H9 (cell line): Measurements from ENCODE around the gene MYO18A. TPM values are rescaled to one million over a fixed set of nuclear protein-coding genes. Genes with fewer than 3 reads are reported as not detected.

Experiments
- DNase-seq: peaks from one replicate; pipeline ENCODE4 v3.0.0-alpha.2; 2017
- H2AFZ ChIP-seq: one replicate; pipeline ENCODE4 v1.6.1; 2013; ENCODE audit warnings: mild to moderate bottlenecking, low read length, control low read depth, moderate library complexity
- H2AK5ac ChIP-seq: 2 replicates; pipeline ENCODE4 v1.6.1; 2013; ENCODE audit warnings: low read length, control low read depth, mixed read lengths; ENCODE audit not compliant: insufficient read length
- H2BK120ac ChIP-seq: one replicate; pipeline ENCODE4 v1.6.1; 2013; ENCODE audit warnings: low read depth, mild to moderate bottlenecking, low read length, control low read depth, inconsistent platforms; ENCODE audit not compliant: poor library complexity, severe bottlenecking
- H2BK12ac ChIP-seq: 2 replicates; pipeline ENCODE4 v1.6.1; 2013; ENCODE audit warnings: low read length, control low read depth, mixed read lengths, low read depth; ENCODE audit not compliant: insufficient read length
- H2BK15ac ChIP-seq: 2 replicates; pipeline ENCODE4 v1.6.1; 2013; ENCODE audit warnings: low read depth, low read length, control low read depth
- H2BK20ac ChIP-seq: one replicate; pipeline ENCODE4 v1.6.1; 2013; ENCODE audit warnings: low read depth, mild to moderate bottlenecking, low read length, control low read depth, inconsistent platforms; ENCODE audit not compliant: poor library complexity, severe bottlenecking
- H2BK5ac ChIP-seq: 2 replicates; pipeline ENCODE4 v1.6.1; 2013; ENCODE audit warnings: low read length, control low read depth, mixed read lengths; ENCODE audit not compliant: insufficient read length
- H3K14ac ChIP-seq: 2 replicates; pipeline ENCODE4 v1.6.1; 2013; ENCODE audit warnings: low read length, control low read depth; ENCODE audit not compliant: insufficient read depth
- H3K18ac ChIP-seq: 2 replicates; pipeline ENCODE4 v1.6.1; 2013; ENCODE audit warnings: low read depth, mild to moderate bottlenecking, mixed read lengths, low read length, control low read depth; ENCODE audit not compliant: insufficient read length
- H3K23ac ChIP-seq: 2 replicates; pipeline ENCODE4 v1.6.1; 2013; ENCODE audit warnings: low read length, control low read depth, mixed read lengths, low read depth; ENCODE audit not compliant: insufficient read length
- H3K23me2 ChIP-seq: 2 replicates; pipeline ENCODE4 v1.6.1; 2013; ENCODE audit warnings: low read depth, mild to moderate bottlenecking, mixed read lengths, low read length, control low read depth; ENCODE audit not compliant: insufficient read length, poor library complexity, severe bottlenecking
- H3K27ac ChIP-seq: 2 replicates; pipeline ENCODE4 v1.5.1; 2013; ENCODE audit warnings: low read length, control low read depth, mixed read lengths, low read depth; ENCODE audit not compliant: insufficient read length
- H3K27me3 ChIP-seq: 2 replicates; pipeline ENCODE4 v1.6.1; 2013; ENCODE audit warnings: low read length, control low read depth, inconsistent platforms; ENCODE audit not compliant: insufficient read depth
- H3K4ac ChIP-seq: 2 replicates; pipeline ENCODE4 v1.6.1; 2013; ENCODE audit warnings: low read depth, mild to moderate bottlenecking, control low read depth, inconsistent platforms, low read length, moderate library complexity
- H3K4me1 ChIP-seq: 2 replicates; pipeline ENCODE4 v1.6.1; 2013; ENCODE audit warnings: low read length, control low read depth, inconsistent platforms; ENCODE audit not compliant: insufficient read depth
- H3K4me2 ChIP-seq: 2 replicates; pipeline ENCODE4 v1.6.1; 2013; ENCODE audit warnings: low read length, control low read depth, mixed read lengths; ENCODE audit not compliant: insufficient read length, insufficient read depth
- H3K56ac ChIP-seq: 2 replicates; pipeline ENCODE4 v1.6.1; 2013; ENCODE audit warnings: low read depth, mild to moderate bottlenecking, mixed read lengths, low read length, control low read depth; ENCODE audit not compliant: insufficient read length
- H3K79me1 ChIP-seq: 2 replicates; pipeline ENCODE4 v1.6.1; 2013; ENCODE audit warnings: low read depth, mild to moderate bottlenecking, moderate library complexity, low read length, control low read depth, inconsistent platforms; ENCODE audit not compliant: insufficient read depth, poor library complexity, severe bottlenecking
- H3K79me2 ChIP-seq: 2 replicates; pipeline ENCODE4 v1.6.1; 2013; ENCODE audit warnings: low read length, control low read depth, inconsistent platforms; ENCODE audit not compliant: insufficient read depth
- H3K9ac ChIP-seq: 2 replicates; pipeline ENCODE4 v1.6.1; 2013; ENCODE audit warnings: low read length, control low read depth, mixed read lengths; ENCODE audit not compliant: insufficient read length; ENCODE audit errors: extremely low read depth
- H3K9me3 ChIP-seq: one replicate; pipeline ENCODE4 v1.6.1; 2013; ENCODE audit warnings: low read depth, low read length, inconsistent platforms; ENCODE audit not compliant: control insufficient read depth
- H3T11ph ChIP-seq: one replicate; pipeline ENCODE4 v1.6.1; 2013; ENCODE audit warnings: mild to moderate bottlenecking, low read length, control low read depth, inconsistent platforms
- H4K20me1 ChIP-seq: one replicate; pipeline ENCODE4 v1.6.1; 2013; ENCODE audit not compliant: control insufficient read depth, insufficient read length, insufficient read depth
- H4K5ac ChIP-seq: 2 replicates; pipeline ENCODE4 v1.6.1; 2013; ENCODE audit warnings: low read depth, mild to moderate bottlenecking, mixed read lengths, low read length, control low read depth; ENCODE audit not compliant: insufficient read length
- H4K8ac ChIP-seq: replicated peaks from 2 replicates; pipeline ENCODE4 v1.6.1; 2013; ENCODE audit warnings: low read length, control low read depth, mixed read lengths, low read depth; ENCODE audit not compliant: insufficient read length
- H4K91ac ChIP-seq: 2 replicates; pipeline ENCODE4 v1.6.1; 2013; ENCODE audit warnings: low read depth, mild to moderate bottlenecking, moderate library complexity, mixed read lengths, low read length, control low read depth; ENCODE audit not compliant: insufficient read length
- H3K27ac Mint-ChIP-seq, 3 experiments: 2 replicates in 2 of 3; 3 replicates in 1 of 3; pipeline ENCODE4 v1.8.0; 2020 to 2021; ENCODE audit warnings: mixed read lengths in 3 of 3, mild to moderate bottlenecking in 1 of 3, moderate library complexity in 1 of 3
- H3K27me3 Mint-ChIP-seq: 2 replicates; pipeline ENCODE4 v1.8.0; 2021; ENCODE audit warnings: low read depth, mild to moderate bottlenecking, moderate library complexity, mixed read lengths
- H3K36me3 Mint-ChIP-seq, 3 experiments: 2 replicates in 2 of 3; 3 replicates in 1 of 3; pipeline ENCODE4 v1.8.0; 2020 to 2021; ENCODE audit warnings: low read depth in 3 of 3, mixed read lengths in 3 of 3; ENCODE audit not compliant: insufficient read depth in 1 of 3
- H3K4me1 Mint-ChIP-seq, 2 experiments: 2 replicates each; pipeline ENCODE4 v1.8.0; 2020; ENCODE audit warnings: mixed read lengths in 2 of 2
- H3K4me3 Mint-ChIP-seq, 2 experiments: 2 replicates in 1 of 2; 3 replicates in 1 of 2; pipeline ENCODE4 v1.8.0; 2020 to 2021; ENCODE audit warnings: mild to moderate bottlenecking in 2 of 2, mixed read lengths in 2 of 2, moderate library complexity in 1 of 2
- H3K9me3 Mint-ChIP-seq, 2 experiments: 2 replicates in 1 of 2; 3 replicates in 1 of 2; pipeline ENCODE4 v1.8.0; 2020; ENCODE audit warnings: mild to moderate bottlenecking in 2 of 2, mixed read lengths in 2 of 2, moderate library complexity in 1 of 2
- WGBS: extraction: QIAGEN DNeasy Blood & Tissue Kit; methylation state at CpG from one replicate; pipeline ENCODE4 v1.1.7; 2013; ENCODE audit warnings: missing lambda C conversion rate, low lambda C conversion rate, mixed read lengths; ENCODE audit not compliant: insufficient read length; ENCODE audit errors: extremely low coverage; 5-methylcytosine and 5-hydroxymethylcytosine counted together
- total RNA-seq: library from RNA; stranded (reverse); gene quantifications from 2 replicates; pipeline ENCODE4 v1.2.1, GENCODE V29; 2021
- TF ChIP-seq, protein P1 (sequence below): fragments of 200-600 bp; sonication (generic); conservative IDR thresholded peaks from 3 replicates; pipeline ENCODE4 v1.8.0; 2021; ENCODE audit warnings: antibody characterized with exemption, mild to moderate bottlenecking

MYO18A gene
- total RNA-seq, 1 experiment from 2014 or later = 21.6 TPM

DNA sequence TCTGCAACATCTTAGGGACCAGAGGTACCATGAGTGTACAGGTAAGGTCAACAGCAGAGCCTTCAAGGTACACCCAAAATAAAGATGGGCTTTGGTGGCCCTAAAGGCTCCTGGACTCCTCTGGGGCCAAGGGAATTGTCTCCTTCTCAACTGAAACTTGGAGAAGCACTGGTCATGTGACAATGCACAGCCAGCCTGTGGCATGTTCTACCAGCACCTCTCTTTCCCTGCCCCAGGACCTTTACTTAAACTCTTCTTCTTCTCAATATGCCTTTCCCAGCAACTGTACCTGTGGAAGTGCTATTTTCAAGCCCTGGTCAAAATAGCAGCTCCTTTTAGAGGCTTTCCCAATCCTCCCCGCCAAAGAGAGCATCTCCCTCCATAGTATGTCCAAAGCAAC is 108.9 kb downstream of the MYO18A start:
- H3K4me1 Mint-ChIP-seq = peaks cover 44 to 56% of the 10 kb centered on the region in 2 experiments
- TF ChIP-seq, protein P1, sequence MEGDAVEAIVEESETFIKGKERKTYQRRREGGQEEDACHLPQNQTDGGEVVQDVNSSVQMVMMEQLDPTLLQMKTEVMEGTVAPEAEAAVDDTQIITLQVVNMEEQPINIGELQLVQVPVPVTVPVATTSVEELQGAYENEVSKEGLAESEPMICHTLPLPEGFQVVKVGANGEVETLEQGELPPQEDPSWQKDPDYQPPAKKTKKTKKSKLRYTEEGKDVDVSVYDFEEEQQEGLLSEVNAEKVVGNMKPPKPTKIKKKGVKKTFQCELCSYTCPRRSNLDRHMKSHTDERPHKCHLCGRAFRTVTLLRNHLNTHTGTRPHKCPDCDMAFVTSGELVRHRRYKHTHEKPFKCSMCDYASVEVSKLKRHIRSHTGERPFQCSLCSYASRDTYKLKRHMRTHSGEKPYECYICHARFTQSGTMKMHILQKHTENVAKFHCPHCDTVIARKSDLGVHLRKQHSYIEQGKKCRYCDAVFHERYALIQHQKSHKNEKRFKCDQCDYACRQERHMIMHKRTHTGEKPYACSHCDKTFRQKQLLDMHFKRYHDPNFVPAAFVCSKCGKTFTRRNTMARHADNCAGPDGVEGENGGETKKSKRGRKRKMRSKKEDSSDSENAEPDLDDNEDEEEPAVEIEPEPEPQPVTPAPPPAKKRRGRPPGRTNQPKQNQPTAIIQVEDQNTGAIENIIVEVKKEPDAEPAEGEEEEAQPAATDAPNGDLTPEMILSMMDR = no peak
- Histone ChIP-seq H4K20me1 (no peaks in the 10 kb centered on the region), H3K27me3 (no peaks in the 10 kb centered on the region), H3K18ac (no peak overlapping the region), H2AFZ (no peak overlapping the region), H2BK5ac (no peak overlapping the region), H3K27ac (no peak overlapping the region), H2BK120ac (no peak overlapping the region), H4K5ac (no peak overlapping the region), H3K23me2 (no peaks in the 10 kb centered on the region), H2BK15ac (no peak overlapping the region), H3K56ac (no peak overlapping the region), H2AK5ac (no peak overlapping the region), H2BK12ac (no peak overlapping the region), H3K4me2 (no peak overlapping the region), H3K23ac (no peak overlapping the region), H3K9me3 (no peaks in the 10 kb centered on the region), H3K79me1 (no peaks in the 10 kb centered on the region), H4K8ac (no peak overlapping the region), H3T11ph (no peak overlapping the region), H4K91ac (no peak overlapping the region), H3K9ac (no peak overlapping the region), H3K14ac (no peak overlapping the region), H3K4me1 (peaks cover 4% of the 10 kb centered on the region; the same call in 1 of the 2 replicates), H3K79me2 (no peaks in the 10 kb centered on the region), H2BK20ac (no peak overlapping the region), H3K4ac (no peak overlapping the region)
- no peaks in the 10 kb centered on the region; the same call in 1 of the 2 replicates for H3K27me3 Mint-ChIP-seq
- H3K27ac Mint-ChIP-seq = no peak overlapping the region
- no peaks in the 10 kb centered on the region; a peak in 2 of 7 replicates for H3K36me3 Mint-ChIP-seq
- DNase-seq = no peak
- WGBS = no CpG with 5 or more reads among the region's 1 CpG
- no peaks in the 10 kb centered on the region for H3K9me3 Mint-ChIP-seq
- H3K4me3 Mint-ChIP-seq = no peak overlapping the region
